ENCODE data around the gene TRABD2B.

GRCh38 chr1:48039088-48040054, 42.2 kb upstream of the TRABD2B start:
- no peak for TF ChIP-seq CTCF (IDR thresholded peaks at IDR 0.05; ENCODE audit: low read depth, low read length, poor library complexity, severe bottlenecking)
- no peak for TF ChIP-seq EZH2phosphoT487 (IDR thresholded peaks at IDR 0.05; ENCODE audit: borderline replicate concordance, low read length)
